ENCODE data around the gene NEK11. TPM values are rescaled to one million over a fixed set of nuclear protein-coding genes. Genes with fewer than 3 reads are reported as not detected.

Gene NEK11
- total RNA-seq, 1 donor from 2014 or later: 1.9 TPM

DNA sequence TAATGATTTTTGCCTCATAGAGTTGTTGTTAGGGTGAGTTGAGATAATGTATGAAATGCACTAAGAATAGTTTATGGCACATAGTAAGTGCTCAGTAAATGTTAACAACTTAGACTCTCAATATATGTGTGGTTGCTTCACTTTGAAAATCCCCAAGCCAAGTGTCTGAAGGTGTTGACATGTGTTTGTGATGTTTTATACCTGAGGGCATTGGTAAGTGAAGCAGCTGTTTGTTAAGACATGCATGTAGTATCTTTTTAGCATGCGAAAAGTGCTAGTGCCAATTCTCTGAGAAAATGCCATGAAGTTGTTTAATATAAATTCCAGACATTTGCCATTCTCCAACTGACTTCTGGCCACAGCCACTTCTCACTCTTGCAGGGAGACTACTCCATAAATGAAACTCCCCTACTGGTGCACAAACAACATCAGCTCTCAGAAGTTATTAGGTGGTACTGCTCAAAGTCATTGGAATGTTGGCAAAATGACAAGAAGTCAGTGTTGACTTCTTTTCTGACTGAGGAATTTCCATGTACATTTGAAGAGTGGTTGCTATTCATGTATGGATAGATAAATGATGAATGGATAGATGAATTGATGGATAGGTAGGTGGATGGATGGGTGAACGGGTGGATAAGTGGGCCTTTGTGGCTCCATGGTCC lies 251.3 kb downstream of the NEK11 start:
- no peak for DNase-seq
- no peak overlapping the region for H3K27ac Mint-ChIP-seq
- no peaks in the 10 kb centered on the region for H3K36me3 Mint-ChIP-seq (ENCODE audit: low read depth)
- ChIA-PET CTCF (no interaction called here), POLR2A (no interaction called here)
- intact Hi-C loops (cut with micrococcal nuclease): no loop called here
- H3K27me3 Mint-ChIP-seq: no peaks in the 10 kb centered on the region
- no peak overlapping the region for H3K4me3 Mint-ChIP-seq
- H3K4me1 Mint-ChIP-seq: no peaks in the 10 kb centered on the region
- ATAC-seq (ENCODE audit: low read depth): no peak
- TF ChIP-seq, protein P1, sequence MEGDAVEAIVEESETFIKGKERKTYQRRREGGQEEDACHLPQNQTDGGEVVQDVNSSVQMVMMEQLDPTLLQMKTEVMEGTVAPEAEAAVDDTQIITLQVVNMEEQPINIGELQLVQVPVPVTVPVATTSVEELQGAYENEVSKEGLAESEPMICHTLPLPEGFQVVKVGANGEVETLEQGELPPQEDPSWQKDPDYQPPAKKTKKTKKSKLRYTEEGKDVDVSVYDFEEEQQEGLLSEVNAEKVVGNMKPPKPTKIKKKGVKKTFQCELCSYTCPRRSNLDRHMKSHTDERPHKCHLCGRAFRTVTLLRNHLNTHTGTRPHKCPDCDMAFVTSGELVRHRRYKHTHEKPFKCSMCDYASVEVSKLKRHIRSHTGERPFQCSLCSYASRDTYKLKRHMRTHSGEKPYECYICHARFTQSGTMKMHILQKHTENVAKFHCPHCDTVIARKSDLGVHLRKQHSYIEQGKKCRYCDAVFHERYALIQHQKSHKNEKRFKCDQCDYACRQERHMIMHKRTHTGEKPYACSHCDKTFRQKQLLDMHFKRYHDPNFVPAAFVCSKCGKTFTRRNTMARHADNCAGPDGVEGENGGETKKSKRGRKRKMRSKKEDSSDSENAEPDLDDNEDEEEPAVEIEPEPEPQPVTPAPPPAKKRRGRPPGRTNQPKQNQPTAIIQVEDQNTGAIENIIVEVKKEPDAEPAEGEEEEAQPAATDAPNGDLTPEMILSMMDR (IDR thresholded peaks at IDR 0.05): no peak
- no peaks in the 10 kb centered on the region for H3K9me3 Mint-ChIP-seq

DNA sequence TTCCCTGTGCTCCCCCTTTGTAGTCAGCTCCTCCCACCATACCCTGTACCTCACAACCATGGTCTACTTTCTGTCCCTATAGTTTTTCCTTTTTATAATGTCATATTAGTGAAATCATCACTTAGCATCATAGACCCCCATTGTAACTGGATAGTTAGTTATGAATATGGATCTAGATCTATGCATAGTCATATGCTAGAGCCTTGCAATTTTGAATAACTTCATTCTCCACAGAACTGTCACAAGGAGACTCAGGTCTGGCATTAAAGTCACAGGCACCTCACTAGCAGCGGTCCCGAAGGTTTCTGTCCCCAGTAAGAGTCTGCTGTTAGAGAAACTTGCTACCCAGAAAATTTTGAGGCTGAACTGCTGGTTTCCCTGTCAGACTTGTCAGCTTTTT lies 252.9 kb downstream of the NEK11 start:
- Mint-ChIP-seq H3K27me3 (no peaks in the 10 kb centered on the region), H3K27ac (no peak overlapping the region), H3K4me1 (no peaks in the 10 kb centered on the region), H3K9me3 (no peaks in the 10 kb centered on the region), H3K36me3 (ENCODE audit: low read depth) (no peaks in the 10 kb centered on the region), H3K4me3 (no peak overlapping the region)
- ATAC-seq (ENCODE audit: low read depth) (no peak), DNase-seq (no peak)
- POLR2A ChIA-PET: no interaction called here
- TF ChIP-seq, protein P1 (IDR thresholded peaks at IDR 0.05): no peak
- CTCF ChIA-PET: no interaction called here
- intact Hi-C loops (cut with micrococcal nuclease): no loop called here

DNA sequence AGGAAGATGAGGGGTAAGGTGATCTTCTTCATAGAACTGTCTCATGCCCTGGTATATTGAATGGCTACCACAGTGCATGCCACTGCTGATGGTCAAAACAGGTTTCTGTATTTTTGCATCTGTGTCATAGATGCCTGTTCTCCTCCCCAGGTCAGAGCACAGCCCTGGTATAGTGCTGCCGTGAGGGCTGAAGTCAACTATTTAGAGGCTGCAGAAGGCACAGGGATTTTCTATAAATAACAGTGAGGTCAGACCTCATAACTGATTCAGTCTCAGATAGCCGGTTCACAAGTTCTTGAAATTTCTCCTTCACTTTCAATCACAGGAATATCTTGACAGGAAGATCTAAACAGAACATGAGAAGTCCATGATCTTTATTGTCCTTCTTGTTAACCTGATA lies 255.7 kb downstream of the NEK11 start:
- CTCF ChIA-PET: no interaction called here
- POLR2A ChIA-PET: no interaction called here
- Mint-ChIP-seq H3K36me3 (ENCODE audit: low read depth) (no peaks in the 10 kb centered on the region), H3K4me3 (no peak overlapping the region), H3K9me3 (no peaks in the 10 kb centered on the region), H3K27me3 (no peaks in the 10 kb centered on the region), H3K27ac (no peak overlapping the region), H3K4me1 (no peaks in the 10 kb centered on the region)
- intact Hi-C loops (cut with micrococcal nuclease): no loop called here
- TF ChIP-seq, protein P1 (IDR thresholded peaks at IDR 0.05): no peak
- no peak for ATAC-seq (ENCODE audit: low read depth)
- no peak for DNase-seq

DNA sequence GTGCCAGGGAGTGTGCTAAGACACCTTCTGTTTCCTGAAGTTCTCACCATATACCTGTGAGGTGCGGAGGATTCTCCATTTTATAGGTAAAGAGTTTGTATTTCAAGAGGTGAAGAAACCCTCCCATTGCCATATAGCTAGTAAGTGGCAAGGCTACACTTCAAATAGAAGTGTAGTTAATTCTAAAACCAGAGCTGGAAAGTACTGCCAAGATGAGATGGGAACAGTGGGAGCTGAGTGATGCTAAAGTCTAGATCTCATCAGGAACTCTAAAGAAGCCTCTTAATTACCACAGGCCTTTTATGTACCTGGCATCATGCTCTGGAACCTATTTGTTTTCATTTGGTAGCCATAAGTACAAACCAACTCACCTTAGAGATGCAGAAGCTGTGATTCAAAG lies 256.3 kb downstream of the NEK11 start:
- Mint-ChIP-seq H3K27me3 (no peaks in the 10 kb centered on the region), H3K4me1 (no peaks in the 10 kb centered on the region), H3K27ac (no peak overlapping the region), H3K4me3 (no peak overlapping the region), H3K9me3 (no peaks in the 10 kb centered on the region), H3K36me3 (ENCODE audit: low read depth) (no peaks in the 10 kb centered on the region)
- no peak for ATAC-seq (ENCODE audit: low read depth)
- TF ChIP-seq, protein P1 (IDR thresholded peaks at IDR 0.05): no peak
- CTCF ChIA-PET: no interaction called here
- POLR2A ChIA-PET: no interaction called here
- intact Hi-C loops (cut with micrococcal nuclease): no loop called here
- no peak for DNase-seq

DNA sequence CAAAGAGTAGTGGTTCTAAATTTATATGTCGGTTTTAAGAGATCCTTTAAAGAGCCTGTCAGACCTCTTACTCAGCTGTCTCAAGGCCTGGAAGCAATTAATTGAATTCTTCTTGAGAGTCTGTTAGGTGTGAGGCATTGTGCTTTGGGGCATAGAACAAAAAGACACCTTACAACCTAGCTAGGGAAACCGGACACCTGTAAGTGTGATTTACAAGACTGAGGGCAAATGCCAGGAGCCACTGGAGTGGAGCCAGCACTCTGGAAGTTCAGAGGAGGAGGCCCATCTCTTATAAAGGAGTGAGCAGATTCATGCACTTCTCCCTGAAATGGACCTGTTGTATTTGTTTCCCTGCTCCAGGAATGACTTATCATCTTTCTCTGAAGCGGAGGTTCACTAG lies 257.2 kb downstream of the NEK11 start:
- Mint-ChIP-seq H3K9me3 (peaks cover 2% of the 10 kb centered on the region), H3K4me3 (no peak overlapping the region), H3K36me3 (ENCODE audit: low read depth) (no peaks in the 10 kb centered on the region), H3K27ac (no peak overlapping the region), H3K4me1 (no peaks in the 10 kb centered on the region), H3K27me3 (no peaks in the 10 kb centered on the region)
- intact Hi-C loops (cut with micrococcal nuclease): no loop called here
- no peak for ATAC-seq (ENCODE audit: low read depth)
- no peak for DNase-seq
- POLR2A ChIA-PET: no interaction called here
- TF ChIP-seq, protein P1 (IDR thresholded peaks at IDR 0.05): no peak
- CTCF ChIA-PET: no interaction called here

All from activated B cell treated with CpG ODN at 0.5 μM for 24 hours (primary cell).